ENCODE measurements around the gene WDR5.

Gene WDR5

DNA sequence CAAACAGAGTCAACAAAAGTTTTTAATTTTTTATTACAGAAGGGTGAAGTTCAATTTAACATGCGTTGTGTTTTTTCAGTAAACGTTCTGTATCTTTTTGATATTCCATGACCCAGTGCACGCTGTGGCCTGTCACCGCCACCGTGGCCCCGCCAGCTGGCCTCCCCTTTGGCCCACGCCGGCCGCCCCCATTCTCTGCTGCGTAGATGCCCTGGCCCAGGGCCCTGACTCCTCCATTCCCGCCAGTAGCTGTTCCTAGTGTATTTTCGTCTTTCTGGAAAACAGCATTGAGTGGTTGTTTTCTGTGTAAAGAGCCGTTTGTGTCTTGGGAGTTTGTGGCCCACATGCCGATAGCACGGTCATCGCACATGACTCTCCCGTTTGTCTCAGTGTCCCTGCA, 22.4 kb downstream of the WDR5 start:
- Mint-ChIP-seq H3K27me3 (no peaks in the 10 kb centered on the region), H3K4me3 (no peak overlapping the region), H3K4me1 (ENCODE audit: low read depth in 2 of 2) (peaks cover 0 to 2% of the 10 kb centered on the region in 2 donors), H3K9me3 (no peaks in the 10 kb centered on the region), H3K27ac (no peak overlapping the region), H3K36me3 (ENCODE audit: insufficient read depth) (peaks cover 29% of the 10 kb centered on the region)
- DNase-seq (no peak), ATAC-seq (replicated peaks) (no peak)

DNA sequence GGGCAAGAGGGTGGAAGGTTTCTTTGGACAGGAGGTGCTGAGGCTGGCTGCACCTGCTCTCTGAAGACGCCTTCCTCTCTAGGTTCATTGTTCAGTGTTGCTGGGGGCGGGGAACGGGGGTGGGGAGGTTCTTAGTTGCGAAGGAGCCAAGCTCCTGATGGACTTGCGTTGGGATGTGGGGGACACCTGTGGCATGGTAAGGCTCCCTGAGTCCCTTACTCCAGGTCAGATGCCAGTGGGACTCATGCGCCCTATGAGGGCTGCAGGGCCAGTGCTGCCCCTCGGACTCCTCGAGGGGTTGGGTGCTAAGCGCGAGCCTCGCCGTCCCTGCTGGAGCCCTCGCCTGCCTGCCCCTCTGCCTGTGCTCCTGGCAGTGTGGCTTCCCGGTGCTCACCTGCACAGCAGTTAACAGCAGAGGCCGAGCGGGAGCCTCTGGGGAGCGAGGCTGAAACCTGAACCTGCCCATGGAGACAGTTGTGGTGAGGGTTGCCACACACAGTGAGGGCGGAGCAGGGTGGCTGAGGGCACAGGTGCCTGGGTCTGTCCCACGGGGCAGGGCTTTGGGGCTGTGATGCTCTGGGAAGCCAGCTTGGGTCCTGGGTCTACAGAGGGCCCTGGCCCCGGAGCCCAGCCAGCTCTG, 23.0 kb downstream of the WDR5 start:
- no peaks in the 10 kb centered on the region for H3K27me3 Mint-ChIP-seq
- H3K36me3 Mint-ChIP-seq (ENCODE audit: insufficient read depth) = peaks cover 31% of the 10 kb centered on the region
- H3K4me1 Mint-ChIP-seq (ENCODE audit: low read depth in 2 of 2) = peaks cover 3 to 6% of the 10 kb centered on the region in 2 donors
- H3K9me3 Mint-ChIP-seq = no peaks in the 10 kb centered on the region
- no peak for DNase-seq
- no peak overlapping the region for H3K27ac Mint-ChIP-seq
- ATAC-seq (replicated peaks) = no peak
- H3K4me3 Mint-ChIP-seq = no peak overlapping the region

DNA sequence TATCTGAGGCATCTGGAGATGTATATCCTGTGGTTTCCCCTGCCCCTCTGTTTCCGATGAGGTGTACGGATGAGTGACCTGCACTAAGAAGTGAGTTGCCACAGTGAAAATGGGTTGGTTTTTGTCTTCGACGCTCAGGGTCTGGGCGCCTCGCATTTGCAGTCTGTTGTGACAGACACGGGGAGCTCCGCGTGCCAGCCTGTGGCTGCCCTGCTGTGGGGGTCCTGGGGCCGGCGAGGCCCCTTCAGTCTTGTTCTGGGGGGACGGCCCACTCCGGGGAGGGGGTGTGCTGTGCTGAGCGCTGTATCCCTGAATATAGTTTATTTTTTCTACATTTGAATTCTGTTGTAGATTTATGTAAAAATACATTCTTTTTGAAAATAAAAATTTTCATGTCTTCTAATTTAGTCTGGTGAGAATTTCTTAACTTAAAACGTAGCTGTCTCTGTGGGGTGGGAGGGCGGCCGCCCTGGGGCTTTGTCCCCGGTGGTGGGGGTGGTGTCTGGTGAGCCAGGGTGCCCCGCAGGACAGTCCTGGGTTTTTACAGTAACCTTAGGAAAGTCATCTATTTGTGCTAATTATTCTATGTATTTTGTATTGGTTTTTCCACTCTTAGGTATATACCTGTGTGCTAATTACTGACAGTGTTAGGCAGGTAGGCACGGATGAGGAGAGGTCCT, 23.8 kb downstream of the WDR5 start:
- Mint-ChIP-seq H3K4me3 (no peak overlapping the region), H3K27ac (peak overlapping the region in 1 of 2 donors; percentile 17), H3K27me3 (no peaks in the 10 kb centered on the region), H3K4me1 (ENCODE audit: low read depth in 2 of 2) (peaks cover 6% of the 10 kb centered on the region in 2 donors), H3K9me3 (no peaks in the 10 kb centered on the region), H3K36me3 (ENCODE audit: insufficient read depth) (peaks cover 26% of the 10 kb centered on the region)
- ATAC-seq (replicated peaks) (no peak), DNase-seq (no peak)

DNA sequence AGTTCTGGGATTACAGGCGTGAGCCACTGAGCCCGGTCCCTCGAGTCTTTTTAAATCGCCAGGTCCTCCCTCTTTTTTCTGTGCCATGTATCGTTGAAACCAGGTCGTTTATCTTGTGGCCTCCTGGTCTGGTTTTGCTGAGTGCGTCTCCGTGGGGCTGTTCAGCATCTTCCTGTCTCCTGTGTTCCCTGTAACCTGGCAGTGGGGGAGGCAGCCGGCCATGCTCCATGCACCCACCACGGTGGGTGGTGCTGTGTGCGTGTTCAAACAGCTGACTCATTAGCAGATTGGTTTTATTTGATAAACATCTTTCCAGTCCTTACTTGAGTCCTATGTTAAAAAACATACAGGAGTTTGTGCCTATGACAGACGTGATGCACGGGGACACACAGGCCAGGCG, 25.8 kb downstream of the WDR5 start:
- H3K4me3 Mint-ChIP-seq = no peak overlapping the region
- peaks cover 6 to 10% of the 10 kb centered on the region in 2 donors for H3K4me1 Mint-ChIP-seq (ENCODE audit: low read depth in 2 of 2)
- DNase-seq (no peak), ATAC-seq (replicated peaks) (no peak)
- peak overlapping the region in 1 of 2 donors; percentile 77 for H3K27ac Mint-ChIP-seq
- no peaks in the 10 kb centered on the region for H3K27me3 Mint-ChIP-seq
- H3K36me3 Mint-ChIP-seq (ENCODE audit: insufficient read depth) = peaks cover 19% of the 10 kb centered on the region
- no peaks in the 10 kb centered on the region for H3K9me3 Mint-ChIP-seq

DNA sequence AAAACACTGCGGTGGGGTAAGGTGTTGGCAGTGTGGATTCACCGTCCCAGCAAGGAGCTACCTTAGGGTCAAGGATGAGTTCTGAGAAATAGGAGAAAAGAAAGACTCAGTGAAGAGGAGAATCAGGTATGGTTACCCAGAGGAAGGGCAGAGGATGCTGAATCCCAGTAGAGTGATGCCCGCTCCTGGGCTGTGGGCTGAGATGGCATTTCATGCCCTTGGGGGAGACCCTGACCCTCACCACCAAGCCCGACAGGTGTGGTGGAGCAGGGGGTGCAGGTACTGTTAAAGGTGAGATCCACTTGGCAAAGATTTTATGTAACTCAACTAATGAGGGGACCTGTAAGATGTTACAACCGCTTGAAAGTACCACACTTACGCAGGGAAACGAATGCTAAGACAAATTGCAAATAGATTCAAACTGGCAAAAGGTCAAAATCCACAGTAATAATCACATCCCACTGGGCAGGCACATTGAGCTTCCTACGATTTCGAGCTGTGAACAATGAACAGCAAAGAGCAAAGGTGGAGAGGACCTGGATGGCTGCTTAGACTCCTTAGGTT, 26.4 kb downstream of the WDR5 start:
- no peaks in the 10 kb centered on the region for H3K27me3 Mint-ChIP-seq
- ATAC-seq (replicated peaks) = no peak
- peak overlapping the region in 1 of 2 donors; percentile 77 for H3K27ac Mint-ChIP-seq

DNA sequence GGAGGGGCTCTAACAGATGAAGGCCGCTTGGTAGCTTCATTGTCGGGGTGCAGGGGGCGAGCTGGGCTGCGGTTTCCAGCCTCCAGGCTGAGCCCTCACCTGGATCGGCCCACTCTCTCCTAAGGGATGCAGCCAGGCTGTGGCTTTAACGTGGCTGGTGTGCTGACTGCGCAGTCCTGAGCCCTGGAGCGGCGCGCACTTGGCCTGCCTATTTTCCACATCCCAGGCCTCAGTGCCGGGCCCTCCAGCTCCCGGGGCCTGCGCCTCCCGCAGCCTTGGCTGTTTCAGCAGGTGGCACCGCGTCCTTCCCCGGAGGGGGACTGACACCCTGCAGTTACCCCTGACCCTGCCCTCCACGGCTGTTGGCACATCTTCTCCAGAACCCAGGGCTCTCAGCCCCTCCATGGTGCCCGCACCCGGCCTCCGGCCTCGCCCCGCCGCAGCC, 27.1 kb downstream of the WDR5 start:
- Mint-ChIP-seq H3K9me3 (no peaks in the 10 kb centered on the region), H3K36me3 (ENCODE audit: insufficient read depth) (peaks cover 16% of the 10 kb centered on the region), H3K4me3 (no peak overlapping the region), H3K27me3 (no peaks in the 10 kb centered on the region), H3K4me1 (ENCODE audit: low read depth in 2 of 2) (peaks cover 6 to 10% of the 10 kb centered on the region in 2 donors), H3K27ac (no peak overlapping the region)
- no peak for ATAC-seq (replicated peaks)
- no peak for DNase-seq

More for the DNA sequence above, 26.4 kb downstream of the WDR5 start:
- Mint-ChIP-seq H3K9me3 (no peaks in the 10 kb centered on the region), H3K4me1 (ENCODE audit: low read depth in 2 of 2) (peaks cover 6 to 10% of the 10 kb centered on the region in 2 donors), H3K36me3 (ENCODE audit: insufficient read depth) (peaks cover 19% of the 10 kb centered on the region), H3K4me3 (no peak overlapping the region)
- DNase-seq = no peak

DNA sequence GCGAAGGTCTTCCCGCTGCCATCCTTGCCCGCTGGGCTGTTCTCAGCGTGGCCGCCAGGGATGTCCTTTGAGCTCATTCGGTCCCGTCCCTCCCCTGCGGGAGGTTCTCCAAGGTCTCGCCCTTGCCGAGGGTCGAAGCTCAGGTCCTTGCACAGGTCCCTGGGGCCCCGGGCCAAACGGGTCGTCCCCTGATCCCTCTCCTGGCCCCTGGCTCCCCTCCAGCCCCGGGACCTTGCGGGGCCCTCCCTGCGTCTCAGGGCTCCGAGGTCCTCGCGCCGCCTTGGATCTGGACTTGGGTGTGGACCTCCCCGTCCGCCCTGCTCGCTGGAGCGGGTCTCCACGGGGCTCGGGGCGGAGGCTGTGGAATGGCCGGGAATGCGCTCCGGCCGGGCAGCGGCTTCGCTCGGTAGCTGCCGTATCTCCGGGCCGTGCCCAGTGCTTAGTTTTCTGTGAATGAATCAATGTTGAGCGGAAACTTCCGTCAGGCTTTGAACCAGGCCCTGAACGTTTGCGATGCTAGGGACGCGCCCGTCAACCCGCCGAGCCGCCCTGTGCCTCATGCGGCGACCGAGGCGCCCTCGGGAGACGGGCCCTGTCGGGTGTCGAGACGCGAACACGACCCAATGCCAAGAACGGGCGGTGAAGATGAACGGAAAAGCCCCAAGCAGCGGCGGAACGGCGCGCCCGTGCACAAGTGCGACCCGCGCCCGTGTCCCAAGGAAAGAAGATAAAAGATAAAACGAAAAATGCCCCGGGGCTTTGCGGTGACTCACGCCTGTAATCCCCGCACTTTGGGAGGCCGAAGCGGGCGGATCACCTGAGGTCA, 27.7 kb downstream of the WDR5 start:
- Mint-ChIP-seq H3K36me3 (ENCODE audit: insufficient read depth) (peaks cover 12% of the 10 kb centered on the region), H3K4me3 (no peak overlapping the region), H3K4me1 (ENCODE audit: low read depth in 2 of 2) (peaks cover 6 to 10% of the 10 kb centered on the region in 2 donors), H3K27me3 (no peaks in the 10 kb centered on the region), H3K9me3 (no peaks in the 10 kb centered on the region), H3K27ac (no peak overlapping the region)
- no peak for ATAC-seq (replicated peaks)
- peak; percentile 56 to 63 (median 61) for DNase-seq

DNA sequence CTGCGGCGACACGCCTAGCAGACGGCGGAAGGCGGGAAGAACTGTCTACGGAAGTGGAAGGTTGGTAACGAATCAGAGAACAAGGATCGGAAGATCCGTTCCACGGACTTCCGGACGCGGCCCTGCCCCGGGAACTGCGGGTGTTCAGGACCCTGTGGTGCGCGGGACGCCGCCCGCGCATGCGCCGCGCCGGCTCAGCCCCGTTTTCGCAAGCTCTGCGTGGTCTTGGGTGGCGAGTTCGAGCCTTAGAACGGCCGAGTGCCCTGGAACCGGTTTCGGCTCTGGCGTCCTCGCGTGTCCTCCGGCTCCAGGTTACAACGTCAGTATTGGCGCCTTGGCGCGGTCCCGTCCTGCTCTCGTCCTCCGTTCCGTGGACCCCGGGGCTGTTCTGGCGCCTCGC, 29.0 kb downstream of the WDR5 start:
- peaks cover 6 to 10% of the 10 kb centered on the region in 2 donors for H3K4me1 Mint-ChIP-seq (ENCODE audit: low read depth in 2 of 2)
- no peak overlapping the region for H3K4me3 Mint-ChIP-seq
- H3K27ac Mint-ChIP-seq = no peak overlapping the region
- H3K36me3 Mint-ChIP-seq (ENCODE audit: insufficient read depth) = peaks cover 15% of the 10 kb centered on the region
- no peaks in the 10 kb centered on the region for H3K9me3 Mint-ChIP-seq
- no peak for DNase-seq
- H3K27me3 Mint-ChIP-seq = no peaks in the 10 kb centered on the region
- ATAC-seq (replicated peaks) = no peak

DNA sequence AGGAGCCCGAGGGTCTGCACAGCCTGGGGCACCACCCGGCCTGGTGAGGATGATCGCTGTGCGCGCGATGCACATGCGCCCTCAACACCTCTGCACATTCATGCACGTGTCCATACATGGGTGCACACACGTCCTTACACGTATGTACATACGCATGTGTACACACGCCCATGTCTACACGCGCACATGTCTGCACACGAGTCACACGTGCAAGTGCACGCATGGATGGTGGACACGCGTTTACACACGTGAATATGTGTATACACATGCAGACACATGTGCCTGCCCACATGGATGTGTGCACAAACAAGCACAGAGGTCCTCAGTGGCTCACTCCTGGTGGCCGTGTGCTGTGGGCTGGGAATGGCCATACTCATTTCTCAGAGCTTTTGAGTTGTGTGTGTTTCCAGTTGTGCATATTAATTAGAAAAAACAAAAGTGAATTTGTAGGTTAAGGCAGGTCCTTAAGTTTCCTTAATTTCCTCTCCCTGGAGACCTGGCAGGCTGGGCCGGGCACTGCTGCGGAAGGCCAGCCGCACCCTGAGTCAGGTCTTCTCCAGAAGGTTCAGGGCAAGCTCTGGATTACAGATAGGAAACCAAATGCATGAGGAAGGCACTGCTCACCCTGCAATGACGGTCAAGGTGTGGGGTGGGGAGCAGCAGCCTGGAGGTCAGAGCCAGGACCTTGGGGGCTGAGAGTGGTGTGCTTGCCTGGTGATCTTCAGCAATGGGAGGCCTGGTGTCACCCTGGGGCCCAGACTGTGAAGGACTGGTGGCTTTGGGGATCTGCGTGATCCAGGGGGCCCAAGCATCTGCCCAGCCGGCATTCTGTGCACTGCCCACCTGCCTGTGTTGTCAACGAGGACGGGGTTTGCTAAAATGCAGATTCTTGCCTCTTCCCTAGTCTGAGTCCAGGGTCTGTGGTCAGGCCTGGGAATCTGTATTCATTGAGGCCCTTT, 29.8 kb downstream of the WDR5 start:
- H3K36me3 Mint-ChIP-seq (ENCODE audit: insufficient read depth) = peaks cover 15% of the 10 kb centered on the region
- no peak overlapping the region for H3K27ac Mint-ChIP-seq
- peaks cover 6 to 10% of the 10 kb centered on the region in 2 donors for H3K4me1 Mint-ChIP-seq (ENCODE audit: low read depth in 2 of 2)
- DNase-seq (peak; percentile 19 to 30 (median 29)), ATAC-seq (replicated peaks) (no peak)
- H3K9me3 Mint-ChIP-seq = no peaks in the 10 kb centered on the region
- H3K27me3 Mint-ChIP-seq = no peaks in the 10 kb centered on the region
- peak overlapping the region in 1 of 2 donors; percentile 25 for H3K4me3 Mint-ChIP-seq

DNA sequence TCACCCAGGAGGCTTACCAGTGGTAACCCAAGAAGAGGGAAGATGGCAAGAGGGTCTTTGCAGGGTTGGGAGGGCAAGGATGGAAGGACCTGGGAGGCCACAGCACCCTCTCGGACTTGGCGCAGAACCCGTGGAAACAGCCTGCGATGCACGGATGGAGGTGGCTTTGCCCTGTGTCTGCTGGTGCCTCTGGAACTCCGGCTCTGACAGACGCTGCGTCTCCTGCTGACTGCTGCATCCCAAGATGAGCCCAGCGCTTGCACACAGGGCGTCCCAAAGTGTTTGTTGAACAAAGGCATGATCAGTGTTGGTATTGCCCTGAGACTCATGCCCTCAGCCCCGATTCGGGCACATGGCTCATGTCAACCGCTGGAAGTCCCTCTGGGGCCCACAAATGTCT, 30.5 kb downstream of the WDR5 start:
- peaks cover 15% of the 10 kb centered on the region for H3K36me3 Mint-ChIP-seq (ENCODE audit: insufficient read depth)
- H3K27me3 Mint-ChIP-seq = no peaks in the 10 kb centered on the region
- H3K4me3 Mint-ChIP-seq = peak overlapping the region in 1 of 2 donors; percentile 25
- DNase-seq (no peak), ATAC-seq (replicated peaks) (no peak)
- H3K9me3 Mint-ChIP-seq = no peaks in the 10 kb centered on the region
- H3K4me1 Mint-ChIP-seq (ENCODE audit: low read depth in 2 of 2) = peaks cover 6 to 10% of the 10 kb centered on the region in 2 donors
- H3K27ac Mint-ChIP-seq = no peak overlapping the region

DNA sequence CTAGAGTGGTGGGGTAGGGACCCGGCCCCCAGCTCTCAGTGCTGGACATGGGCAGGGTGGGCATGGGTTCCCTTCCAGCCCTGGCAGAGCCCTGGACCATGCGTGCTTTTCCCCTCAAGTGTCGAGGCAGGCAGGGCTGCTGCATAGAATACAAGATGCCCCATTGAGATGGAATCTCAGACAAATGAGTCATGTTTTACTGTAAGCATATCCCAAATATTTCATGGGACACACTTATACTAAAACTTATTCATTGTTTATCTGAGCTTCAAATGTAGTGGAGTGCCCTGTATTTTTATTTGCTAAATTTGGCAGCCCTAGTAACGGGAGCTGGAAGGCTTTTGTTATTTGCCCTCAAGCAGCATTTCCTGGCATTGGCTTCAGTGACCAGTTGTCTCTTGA, 31.6 kb downstream of the WDR5 start:
- peaks cover 10% of the 10 kb centered on the region for H3K36me3 Mint-ChIP-seq (ENCODE audit: insufficient read depth)
- no peak overlapping the region for H3K27ac Mint-ChIP-seq
- no peaks in the 10 kb centered on the region for H3K27me3 Mint-ChIP-seq
- H3K9me3 Mint-ChIP-seq = no peaks in the 10 kb centered on the region
- DNase-seq = no peak
- peaks cover 6 to 8% of the 10 kb centered on the region in 2 donors for H3K4me1 Mint-ChIP-seq (ENCODE audit: low read depth in 2 of 2)
- ATAC-seq (replicated peaks) = no peak
- H3K4me3 Mint-ChIP-seq = no peak overlapping the region

DNA sequence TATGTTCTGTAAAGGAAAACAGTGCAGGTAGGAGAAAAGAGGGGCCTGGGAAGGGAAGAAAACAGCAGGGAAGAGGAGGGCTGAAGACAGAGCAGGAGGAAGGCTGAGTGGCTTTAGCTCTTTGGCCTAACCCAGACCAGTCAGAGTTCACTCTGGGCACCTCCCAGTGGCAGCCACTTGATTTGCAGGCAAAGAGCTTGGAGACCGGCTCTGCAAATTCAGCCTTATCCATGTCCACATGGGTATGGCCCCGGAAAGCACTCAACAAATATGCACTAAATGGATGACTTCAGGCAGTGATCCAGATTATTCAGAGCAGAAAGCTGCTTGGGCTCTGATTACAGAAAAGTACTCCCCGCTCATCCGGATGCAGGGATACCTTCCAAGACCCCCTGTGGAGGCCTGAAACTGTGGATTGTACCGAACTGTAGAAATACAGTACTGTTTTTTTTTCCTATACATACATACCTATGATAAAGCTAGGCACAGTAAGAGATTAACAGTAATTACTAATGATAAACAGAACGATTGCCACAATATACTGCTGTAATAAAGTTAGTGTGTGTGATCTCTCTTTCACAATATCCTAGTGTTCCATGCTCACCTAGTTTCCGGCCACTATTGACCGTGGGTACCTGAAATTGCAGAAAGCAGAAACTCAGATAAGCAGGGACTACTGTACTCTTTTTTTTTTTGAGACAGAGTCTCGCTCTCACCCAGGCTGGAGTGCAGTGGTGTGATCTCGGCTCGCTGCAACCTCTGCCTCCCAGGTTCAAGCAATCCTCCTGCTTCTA, 33.1 kb downstream of the WDR5 start:
- H3K36me3 Mint-ChIP-seq (ENCODE audit: insufficient read depth) = peaks cover 3% of the 10 kb centered on the region
- DNase-seq (no peak), ATAC-seq (replicated peaks) (no peak)
- H3K9me3 Mint-ChIP-seq = no peaks in the 10 kb centered on the region
- H3K4me3 Mint-ChIP-seq = no peak overlapping the region
- no peak overlapping the region for H3K27ac Mint-ChIP-seq
- H3K27me3 Mint-ChIP-seq = no peaks in the 10 kb centered on the region
- H3K4me1 Mint-ChIP-seq (ENCODE audit: low read depth in 2 of 2) = peaks cover 2 to 4% of the 10 kb centered on the region in 2 donors

Data from effector memory CD8-positive, alpha-beta T cell (primary cell).